ENCODE data around the gene PARPBP. TPM values are rescaled to one million over a fixed set of nuclear protein-coding genes. Genes with fewer than 3 reads are reported as not detected.

Gene PARPBP
- total and polyA plus RNA-seq, 2 of the 8 experiments (the other 6 are each of a cell fraction or from before 2014, with no cell fraction given), result 10.9 to 38.1 TPM

- Histone ChIP-seq H3K4me3 (ENCODE audit: extremely low read depth in 1 of 4, insufficient read depth in 2 of 4, low read depth in 3 of 4, low read length in 4 of 4) (no peak overlapping the region), H2BK20ac (ENCODE audit: low read length) (no peak overlapping the region), H3K79me2 (ENCODE audit: control insufficient read depth in 1 of 2, insufficient read depth in 2 of 2, low read length in 2 of 2) (no peaks in the 10 kb centered on the region), H3K9ac (replicated peaks in 1 of 4; ENCODE audit: extremely low read depth in 1 of 4, low read depth in 3 of 4, low read length in 3 of 4) (no peak overlapping the region), H2BK5ac (ENCODE audit: low read depth, low read length) (no peak overlapping the region), H3K23me2 (ENCODE audit: low read depth, low read length) (no peaks in the 10 kb centered on the region; the same call in 1 of the 2 replicates), H3K23ac (ENCODE audit: insufficient read length) (no peak overlapping the region), H2AK5ac (ENCODE audit: low read depth, low read length) (no peak overlapping the region), H2AFZ (ENCODE audit: low read length) (no peak overlapping the region), H3K79me1 (ENCODE audit: low read depth, low read length) (no peaks in the 10 kb centered on the region), H3K27ac (ENCODE audit: low read depth, low read length) (no peak overlapping the region), H4K8ac (ENCODE audit: extremely low read depth, insufficient read depth, low read length) (no peak overlapping the region), H4K5ac (ENCODE audit: insufficient read length, low read depth, low read length) (no peak overlapping the region), H3K9me3 (ENCODE audit: insufficient read depth in 2 of 2, low read depth in 1 of 2, low read length in 1 of 2) (no peaks in the 10 kb centered on the region), H3K27me3 (replicated peaks in 1 of 4; ENCODE audit: control insufficient read depth in 3 of 4, extremely low read depth in 1 of 4, insufficient read depth in 3 of 4, low read length in 3 of 4) (no peaks in the 10 kb centered on the region), H3K14ac (ENCODE audit: insufficient read length) (no peak overlapping the region), H3K4me1 (replicated peaks in 1 of 4; ENCODE audit: control insufficient read depth in 3 of 4, insufficient read depth in 4 of 4, low read length in 3 of 4) (no peaks in the 10 kb centered on the region), H2BK120ac (replicated peaks; ENCODE audit: low read depth, low read length) (no peak overlapping the region), H3K4ac (replicated peaks; ENCODE audit: insufficient read length, low read depth, low read length) (no peak overlapping the region), H2BK12ac (ENCODE audit: low read depth, low read length) (no peak overlapping the region), H3K56ac (replicated peaks; ENCODE audit: insufficient read length, low read depth, low read length) (no peak overlapping the region), H4K91ac (replicated peaks; ENCODE audit: insufficient read length, low read length) (no peak overlapping the region), H4K20me1 (replicated peaks in 1 of 2; ENCODE audit: control insufficient read depth in 1 of 2, insufficient read depth in 2 of 2, low read length in 2 of 2) (peaks cover 0 to 3% of the 10 kb centered on the region in 2 experiments), H3K18ac (ENCODE audit: extremely low read depth, low read length) (no peak overlapping the region), H2BK15ac (ENCODE audit: low read length) (no peak overlapping the region), H3K36me3 (ENCODE audit: control insufficient read depth in 2 of 4, insufficient read depth in 4 of 4, low read length in 3 of 4) (no peaks in the 10 kb centered on the region; a peak in 1 of 8 replicates), H3K4me2 (ENCODE audit: insufficient read depth in 1 of 2, low read depth in 2 of 2, low read length in 2 of 2) (no peak overlapping the region)
- WGBS, 2 experiments (ENCODE audit: extremely low coverage in 1 of 2, insufficient coverage in 1 of 2, insufficient read length in 1 of 2, insufficient replicate concordance in 2 of 2, low coverage in 1 of 2, low lambda C conversion rate in 2 of 2, missing lambda C conversion rate in 1 of 2), result 88% methylated on average over 2 of the region's 2 CpGs; no CpG with 5 or more reads in 1 of the 2 experiments
- POLR2A ChIA-PET (ENCODE audit: partially characterized antibody), result no interaction called here
- CTCF ChIA-PET (ENCODE audit: partially characterized antibody), result interaction anchor here (1.0 to 1.4 kb wide), 4 partner anchors 9 to 311 kb away, joined by 3 to 4 read pairs (median 3); no protein-coding TSS in a partner anchor
- TF ChIP-seq RNF2 (IDR thresholded peaks at IDR 0.05; ENCODE audit: borderline replicate concordance, low read depth, low read length, missing control alignments, poor library complexity, severe bottlenecking) (no peak), E2F6 (IDR thresholded peaks at IDR 0.05) (no peak), BACH1 (IDR thresholded peaks at IDR 0.05; ENCODE audit: low read length) (no peak), CEBPB (IDR thresholded peaks at IDR 0.05; ENCODE audit: low read depth, low read length) (no peak), ZNF274 (IDR thresholded peaks at IDR 0.05; ENCODE audit: borderline replicate concordance, extremely low read depth, low read length) (no peak), TBP (IDR thresholded peaks at IDR 0.05; ENCODE audit: low read depth, low read length) (no peak), RFX5 (IDR thresholded peaks at IDR 0.05; ENCODE audit: borderline replicate concordance, low read depth, low read length) (no peak), GABPA (IDR thresholded peaks at IDR 0.05; ENCODE audit: borderline replicate concordance, insufficient read depth, low read length) (no peak)
- DNase-seq (ENCODE audit: low read depth in 1 of 2, low spot score in 2 of 2), result no peak
- FAIRE-seq, result no peak
These were observed 54.1 kb downstream of the PARPBP start for GRCh38 chr12:102174117-102174516.
